SK-N-SH (cell line): Measurements from ENCODE around the gene BRD9.

Experiments
- CTCF ChIP-seq: fragments of 200-600 bp; sonication (generic); IDR thresholded peaks from 2 replicates; pipeline ENCODE4 v1.6.1; 2017; ENCODE audit warnings: antibody characterized with exemption, mild to moderate bottlenecking, moderate library complexity
- ELF1 ChIP-seq: IDR thresholded peaks from 2 replicates; pipeline ENCODE4 v1.4.0; 2012
- EZH2phosphoT487 ChIP-seq: fragments of 200-600 bp; sonication (generic); IDR thresholded peaks from 2 replicates; pipeline ENCODE4 v1.6.1; 2017; ENCODE audit warnings: low read depth, mixed run types, mild to moderate bottlenecking, antibody characterized with exemption, moderate library complexity, borderline replicate concordance
- FOSL2 ChIP-seq: IDR thresholded peaks from 2 replicates; pipeline ENCODE4 v1.4.0; 2012; ENCODE audit warnings: low read depth, mild to moderate bottlenecking, moderate library complexity, borderline replicate concordance
- RAD21 ChIP-seq: IDR thresholded peaks from 2 replicates; pipeline ENCODE4 v1.6.1; 2012; ENCODE audit warnings: mild to moderate bottlenecking, low read length
- TF ChIP-seq, protein P1 (sequence below): IDR thresholded peaks from 2 replicates; pipeline ENCODE4 v1.4.0; 2012; ENCODE audit warnings: low read depth

GRCh38 chr5:819078-819477 lies 73.5 kb downstream of the BRD9 start:
- no peak for TF ChIP-seq FOSL2
- TF ChIP-seq CTCF, result no peak
- TF ChIP-seq, protein P1, sequence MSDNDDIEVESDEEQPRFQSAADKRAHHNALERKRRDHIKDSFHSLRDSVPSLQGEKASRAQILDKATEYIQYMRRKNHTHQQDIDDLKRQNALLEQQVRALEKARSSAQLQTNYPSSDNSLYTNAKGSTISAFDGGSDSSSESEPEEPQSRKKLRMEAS, result no peak
- no peak for TF ChIP-seq RAD21
- TF ChIP-seq ELF1, result no peak
- no peak for TF ChIP-seq EZH2phosphoT487
